ENCODE measurements around the gene RPN2.

DNA sequence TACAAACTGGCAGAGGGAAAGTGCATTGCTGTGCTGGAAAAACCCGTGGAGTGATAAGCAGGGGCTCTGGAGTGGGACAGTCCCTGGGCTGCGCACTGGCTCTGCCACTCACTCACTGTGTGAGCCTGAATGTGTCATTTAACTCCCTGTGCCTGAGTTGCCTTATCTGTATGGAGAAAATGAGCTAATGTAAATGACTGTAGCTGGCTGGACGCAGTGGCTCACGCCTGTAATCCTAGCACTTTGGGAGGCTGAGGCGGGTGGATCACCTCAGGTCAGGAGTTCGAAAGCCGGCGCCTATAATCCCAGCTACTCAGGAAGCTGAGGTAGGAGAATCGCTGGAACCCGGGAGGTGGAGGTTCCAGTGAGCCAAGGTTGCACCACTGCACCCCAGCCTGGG lies 18.4 kb upstream of the RPN2 start:
- TF ChIP-seq, protein P1, sequence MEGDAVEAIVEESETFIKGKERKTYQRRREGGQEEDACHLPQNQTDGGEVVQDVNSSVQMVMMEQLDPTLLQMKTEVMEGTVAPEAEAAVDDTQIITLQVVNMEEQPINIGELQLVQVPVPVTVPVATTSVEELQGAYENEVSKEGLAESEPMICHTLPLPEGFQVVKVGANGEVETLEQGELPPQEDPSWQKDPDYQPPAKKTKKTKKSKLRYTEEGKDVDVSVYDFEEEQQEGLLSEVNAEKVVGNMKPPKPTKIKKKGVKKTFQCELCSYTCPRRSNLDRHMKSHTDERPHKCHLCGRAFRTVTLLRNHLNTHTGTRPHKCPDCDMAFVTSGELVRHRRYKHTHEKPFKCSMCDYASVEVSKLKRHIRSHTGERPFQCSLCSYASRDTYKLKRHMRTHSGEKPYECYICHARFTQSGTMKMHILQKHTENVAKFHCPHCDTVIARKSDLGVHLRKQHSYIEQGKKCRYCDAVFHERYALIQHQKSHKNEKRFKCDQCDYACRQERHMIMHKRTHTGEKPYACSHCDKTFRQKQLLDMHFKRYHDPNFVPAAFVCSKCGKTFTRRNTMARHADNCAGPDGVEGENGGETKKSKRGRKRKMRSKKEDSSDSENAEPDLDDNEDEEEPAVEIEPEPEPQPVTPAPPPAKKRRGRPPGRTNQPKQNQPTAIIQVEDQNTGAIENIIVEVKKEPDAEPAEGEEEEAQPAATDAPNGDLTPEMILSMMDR (conservative IDR thresholded peaks at IDR 0.05 in 1 of 2, IDR thresholded peaks at IDR 0.05 in 1 of 2; ENCODE audit: extremely low read depth in 1 of 2, insufficient read depth in 1 of 2, low read depth in 1 of 2, low read length in 2 of 2): no peak
- no peak for TF ChIP-seq EZH2 (IDR thresholded peaks at IDR 0.05; ENCODE audit: borderline replicate concordance, low read length)
